ENCODE measurements around the gene PSORS1C1.

The PSORS1C1 gene

DNA sequence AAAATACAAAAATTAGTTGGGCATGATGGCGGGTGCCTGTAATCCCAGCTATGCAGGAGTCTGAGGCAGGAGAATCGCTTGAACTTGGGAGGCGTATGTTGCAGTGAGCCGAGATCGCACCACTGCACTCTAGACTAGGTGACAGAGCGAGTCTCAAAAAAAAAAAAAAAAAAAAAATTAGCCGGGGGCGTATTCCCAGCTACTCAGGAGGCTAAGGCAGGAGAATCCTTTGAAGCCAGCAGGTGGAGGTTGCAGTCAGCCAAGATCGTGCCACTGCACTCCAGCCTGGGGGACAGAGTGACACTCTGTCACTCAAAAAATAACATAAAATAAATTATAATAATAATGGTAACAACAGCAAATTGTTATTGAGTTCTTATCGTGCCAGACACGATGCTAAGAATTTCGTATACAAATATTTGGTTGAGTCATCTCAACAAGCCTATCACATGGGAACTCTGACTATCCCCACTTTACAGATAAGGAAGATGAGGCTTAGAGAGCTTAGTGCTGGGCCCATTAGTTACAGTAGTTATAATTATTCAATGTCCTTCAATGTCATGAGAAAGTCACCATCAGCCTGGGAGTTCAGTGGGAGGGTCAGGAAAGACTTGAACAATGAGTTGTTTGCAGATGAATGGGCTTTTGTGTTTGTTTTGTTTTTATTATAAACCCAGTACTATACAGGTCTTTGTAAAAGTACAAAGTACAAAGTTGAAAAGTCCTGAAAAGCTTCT, 21.7 kb upstream of the PSORS1C1 start:
- in situ Hi-C loops (cut with MboI; ENCODE audit: low pct_unique_long_range_greater_than_20kb, low sequenced_read_pairs): no loop called here
- DNase-seq: no peak

DNA sequence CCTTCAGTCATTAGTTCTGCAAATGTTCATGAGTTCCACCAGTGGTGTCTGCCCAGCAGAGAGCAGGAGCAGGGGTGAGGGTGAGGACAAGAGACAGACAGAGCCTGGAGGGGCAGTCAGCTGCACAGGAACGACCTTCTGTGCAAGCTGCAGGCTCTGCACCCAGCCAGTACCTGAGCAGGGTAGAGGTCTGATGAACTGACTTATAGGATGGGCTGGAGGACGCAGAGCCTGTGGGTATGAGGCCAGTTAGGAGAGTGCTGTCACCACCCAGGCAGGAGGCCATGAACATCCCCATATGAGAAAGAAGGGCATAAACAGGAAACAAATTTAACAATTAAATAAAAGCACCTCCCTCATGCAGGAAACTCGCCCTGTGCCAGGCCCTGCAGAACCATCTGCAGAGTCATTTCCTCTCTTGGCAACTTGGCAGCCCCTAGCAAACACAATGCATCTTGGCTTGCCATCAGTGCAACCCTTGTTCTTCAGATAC, 20.2 kb upstream of the PSORS1C1 start:
- in situ Hi-C loops (cut with MboI; ENCODE audit: low pct_unique_long_range_greater_than_20kb, low sequenced_read_pairs): no loop called here

DNA sequence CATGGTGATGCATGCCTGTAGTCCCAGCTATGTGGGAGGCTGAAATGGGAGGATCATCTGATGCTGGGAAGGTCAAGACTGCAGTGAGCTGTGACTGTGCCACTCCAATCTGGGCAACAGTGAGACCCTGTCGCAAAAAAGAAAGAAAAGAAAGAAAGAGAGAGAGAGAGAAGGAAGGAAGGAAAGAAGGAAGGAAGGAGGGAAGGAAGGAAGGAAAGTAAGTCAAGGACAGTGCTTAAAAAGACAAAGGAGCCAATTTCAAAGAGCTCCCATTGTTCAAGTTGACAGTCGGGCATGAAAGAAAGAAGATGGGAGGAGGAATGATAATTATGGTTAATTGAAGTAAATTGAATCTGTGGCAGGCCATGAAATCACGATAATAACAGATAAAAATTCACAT, 18.4 kb upstream of the PSORS1C1 start:
- in situ Hi-C loops (cut with MboI; ENCODE audit: low pct_unique_long_range_greater_than_20kb, low sequenced_read_pairs): no loop called here

More for the DNA sequence above, 20.2 kb upstream of the PSORS1C1 start:
- peak; percentile 28 for DNase-seq

DNA sequence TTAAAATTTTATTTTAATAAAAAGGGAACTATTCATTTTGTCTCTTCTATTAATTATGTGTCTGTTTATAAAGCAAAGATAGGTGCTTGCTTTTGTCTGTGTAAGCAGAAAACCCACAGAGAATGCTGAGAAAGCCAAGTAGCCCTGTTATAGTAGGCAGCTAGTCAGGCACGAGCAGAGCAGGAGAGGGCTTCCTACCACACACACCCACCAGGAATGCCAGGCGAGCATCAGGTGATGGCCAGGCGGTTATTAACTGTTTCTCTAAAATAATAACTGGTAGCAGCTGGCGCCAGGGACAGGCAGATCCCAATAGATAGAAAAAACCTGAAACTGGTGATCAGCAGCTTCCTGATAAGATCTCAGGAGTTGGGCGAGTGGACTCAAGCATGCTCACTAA, 17.9 kb upstream of the PSORS1C1 start:
- no peak for DNase-seq
- in situ Hi-C loops (cut with MboI; ENCODE audit: low pct_unique_long_range_greater_than_20kb, low sequenced_read_pairs): no loop called here

More for the DNA sequence above, 18.4 kb upstream of the PSORS1C1 start:
- DNase-seq: no peak

DNA sequence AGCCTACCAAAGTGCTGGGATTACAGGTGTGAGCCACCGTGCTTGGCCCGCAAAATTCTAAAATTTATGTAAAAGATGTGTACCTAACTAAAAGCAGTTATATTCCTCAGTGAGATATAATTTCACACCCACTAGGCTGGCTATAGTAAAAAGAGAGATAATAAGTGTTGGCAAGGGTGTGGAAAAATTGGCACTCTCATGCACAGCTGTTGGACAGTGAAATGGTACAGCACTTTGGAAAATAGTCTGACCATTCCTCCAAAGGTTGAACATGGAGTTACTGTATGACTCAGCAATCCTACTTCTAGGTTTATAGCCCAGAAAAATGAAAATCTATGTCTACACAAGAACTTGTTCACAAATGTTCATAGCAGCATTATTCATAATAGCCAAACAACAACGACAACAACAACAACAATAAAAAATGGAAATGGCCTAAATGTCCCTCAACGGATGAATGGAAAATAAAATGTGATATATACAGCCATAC, 16.1 kb upstream of the PSORS1C1 start:
- in situ Hi-C loops (cut with MboI; ENCODE audit: low pct_unique_long_range_greater_than_20kb, low sequenced_read_pairs): no loop called here

DNA sequence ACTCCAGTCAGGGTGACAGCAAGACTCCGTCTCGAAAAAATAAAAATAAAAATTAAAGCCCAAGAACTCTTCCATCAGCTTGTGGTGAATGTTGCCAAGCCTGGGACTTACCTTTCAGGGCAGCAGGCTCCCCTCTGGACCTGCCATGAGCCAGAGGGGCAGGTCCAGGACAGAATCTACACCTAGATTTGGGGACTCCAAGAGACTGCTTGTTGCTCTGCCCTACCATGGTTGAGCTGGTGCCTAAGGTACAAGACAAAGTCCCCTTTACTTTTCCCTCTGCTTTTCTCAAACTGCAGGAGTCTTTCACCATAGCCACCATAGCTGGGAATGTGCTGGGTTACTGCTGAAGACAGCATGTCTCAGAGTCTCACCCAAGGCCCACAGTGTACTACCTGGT, 11.5 kb upstream of the PSORS1C1 start:
- no peak for DNase-seq
- in situ Hi-C loops (cut with MboI; ENCODE audit: low pct_unique_long_range_greater_than_20kb, low sequenced_read_pairs): no loop called here

More for the DNA sequence above, 16.1 kb upstream of the PSORS1C1 start:
- no peak for DNase-seq

DNA sequence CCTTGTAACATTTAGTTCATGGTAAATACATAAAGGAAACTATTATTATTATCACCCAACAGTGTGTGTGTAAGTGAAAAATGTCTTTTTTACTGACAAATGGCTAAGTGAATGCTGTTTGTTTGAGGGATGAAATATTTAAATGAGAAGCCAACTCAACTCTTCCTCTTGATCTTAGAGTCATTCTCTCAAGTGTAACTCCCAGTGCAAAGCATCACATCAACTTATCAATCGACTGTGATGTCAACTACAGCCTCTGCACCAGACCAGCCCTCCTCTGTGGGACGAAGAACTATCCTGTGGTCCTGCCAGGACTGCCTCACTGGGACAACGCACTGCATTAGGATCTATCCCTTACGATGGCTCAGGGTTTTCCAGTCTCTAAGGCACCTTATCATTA, 7.5 kb upstream of the PSORS1C1 start:
- in situ Hi-C loops (cut with MboI; ENCODE audit: low pct_unique_long_range_greater_than_20kb, low sequenced_read_pairs): no loop called here
- no peak for DNase-seq

DNA sequence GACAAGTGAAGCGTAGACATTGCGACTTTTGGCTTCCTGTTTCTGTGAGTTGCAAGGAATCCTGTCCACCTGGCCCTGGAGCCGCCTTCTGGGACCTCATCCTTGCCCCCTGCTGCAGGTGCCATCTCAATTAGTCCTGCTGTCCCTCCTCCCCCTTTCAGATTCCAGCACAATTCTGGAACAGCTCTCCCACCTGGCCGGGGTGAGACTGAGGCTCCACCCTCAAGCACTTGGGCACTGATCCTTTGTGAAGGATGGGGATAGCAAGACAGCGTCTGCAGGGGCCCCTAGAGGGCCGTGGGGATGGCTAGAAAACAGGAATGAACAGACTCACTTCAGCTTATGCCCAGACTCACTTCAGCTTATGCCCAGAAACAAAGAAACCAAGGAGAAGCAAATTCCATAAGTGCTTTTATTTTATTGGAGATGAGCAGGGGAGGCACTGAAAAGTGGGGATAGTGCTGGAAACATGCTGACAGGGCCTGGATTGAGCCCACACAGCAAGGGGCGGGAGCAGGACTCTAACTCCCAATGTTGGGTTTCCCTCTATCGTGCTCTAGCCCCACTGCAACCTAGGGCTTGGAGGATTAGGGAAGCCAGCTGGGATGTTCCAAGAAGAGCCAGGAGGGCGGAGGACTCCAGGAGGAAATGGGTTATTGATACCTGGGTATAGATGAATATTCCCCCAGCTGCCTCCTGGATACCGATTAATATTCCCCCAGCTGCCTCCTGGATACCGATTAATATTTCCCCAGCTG, 3.6 kb upstream of the PSORS1C1 start:
- no peak for DNase-seq
- in situ Hi-C loops (cut with MboI; ENCODE audit: low pct_unique_long_range_greater_than_20kb, low sequenced_read_pairs): no loop called here

DNA sequence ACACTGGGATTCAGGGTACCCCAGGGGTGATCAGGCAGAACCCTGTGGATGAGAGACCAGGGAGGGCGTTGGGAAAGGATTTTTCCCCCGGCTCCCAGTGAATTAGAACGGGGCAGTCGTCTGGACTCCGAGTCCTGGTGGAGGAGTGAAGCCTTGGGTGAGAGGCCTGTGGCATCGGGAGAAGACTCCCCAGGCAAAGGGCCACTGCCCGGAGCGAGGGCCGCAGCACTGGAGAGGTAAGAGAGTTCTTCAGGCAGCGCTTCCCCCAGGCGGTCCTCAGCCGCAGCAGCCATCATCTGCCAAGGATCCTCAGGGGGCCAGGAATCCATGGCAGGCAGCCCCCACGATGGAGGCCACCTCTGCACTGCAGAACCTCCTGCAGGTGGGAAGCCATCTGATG, 2.9 kb upstream of the PSORS1C1 start:
- in situ Hi-C loops (cut with MboI; ENCODE audit: low pct_unique_long_range_greater_than_20kb, low sequenced_read_pairs): no loop called here
- no peak for DNase-seq

DNA sequence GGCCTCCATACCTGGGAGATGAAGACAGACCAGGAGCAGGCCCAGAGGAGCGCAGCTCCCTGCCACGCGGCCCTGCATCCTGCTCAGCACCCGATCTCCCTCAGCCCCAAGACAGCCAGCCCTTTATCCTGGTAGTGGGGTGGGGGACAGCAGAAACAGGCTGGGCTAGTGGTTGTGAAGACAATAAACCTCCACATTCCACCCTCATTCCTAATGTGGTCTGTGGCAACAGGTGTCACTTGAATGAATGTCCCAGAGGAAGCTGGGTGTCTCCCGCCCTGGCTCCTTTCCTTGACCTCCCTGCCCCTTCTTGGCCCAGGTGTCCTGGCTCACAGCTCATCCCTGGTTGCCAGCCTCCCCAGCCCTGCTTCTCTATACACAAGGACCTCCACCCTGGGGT, 2.1 kb upstream of the PSORS1C1 start, which contains the start of gene C6orf15:
C6orf15 (minus strand) TSS at position 98 of the 400 bp plus-strand sequence; CDS start at position 78, 20 bp downstream.
- DNase-seq: no peak
- in situ Hi-C loops (cut with MboI; ENCODE audit: low pct_unique_long_range_greater_than_20kb, low sequenced_read_pairs): no loop called here

DNA sequence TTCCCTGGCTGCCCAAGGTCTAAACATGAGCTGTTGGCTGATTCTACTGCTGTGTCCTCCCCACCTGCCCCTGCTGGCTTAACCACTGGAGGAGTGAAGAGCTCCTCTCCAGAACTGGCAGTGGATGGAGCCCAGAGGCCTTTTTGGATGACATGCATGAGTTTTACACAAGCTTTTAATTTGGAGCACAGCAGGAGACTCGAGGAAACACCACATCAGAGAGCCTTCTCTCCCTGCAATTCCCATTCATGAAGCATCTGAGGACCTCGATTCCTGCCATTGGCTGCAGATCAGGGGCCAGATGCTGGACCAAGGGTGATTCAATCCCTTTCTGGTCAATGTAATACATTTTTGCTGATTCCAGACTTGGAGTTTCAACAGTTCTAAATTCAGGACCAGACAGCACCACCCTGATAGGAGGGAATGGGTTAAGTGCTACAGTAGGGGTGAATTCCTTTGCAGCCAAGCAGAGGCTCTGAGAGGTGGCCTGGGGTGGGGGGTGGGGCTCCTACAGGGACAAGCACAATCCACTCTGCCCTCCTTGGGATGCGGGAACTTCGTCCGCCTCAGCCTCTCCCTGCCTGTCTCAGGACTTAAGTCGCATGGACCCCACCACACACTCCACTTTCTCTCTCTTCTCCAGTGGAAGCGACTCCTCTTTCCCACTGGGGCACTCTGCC, 599 bp upstream of the PSORS1C1 start:
- in situ Hi-C loops (cut with MboI; ENCODE audit: low pct_unique_long_range_greater_than_20kb, low sequenced_read_pairs): no loop called here
- DNase-seq: no peak

DNA sequence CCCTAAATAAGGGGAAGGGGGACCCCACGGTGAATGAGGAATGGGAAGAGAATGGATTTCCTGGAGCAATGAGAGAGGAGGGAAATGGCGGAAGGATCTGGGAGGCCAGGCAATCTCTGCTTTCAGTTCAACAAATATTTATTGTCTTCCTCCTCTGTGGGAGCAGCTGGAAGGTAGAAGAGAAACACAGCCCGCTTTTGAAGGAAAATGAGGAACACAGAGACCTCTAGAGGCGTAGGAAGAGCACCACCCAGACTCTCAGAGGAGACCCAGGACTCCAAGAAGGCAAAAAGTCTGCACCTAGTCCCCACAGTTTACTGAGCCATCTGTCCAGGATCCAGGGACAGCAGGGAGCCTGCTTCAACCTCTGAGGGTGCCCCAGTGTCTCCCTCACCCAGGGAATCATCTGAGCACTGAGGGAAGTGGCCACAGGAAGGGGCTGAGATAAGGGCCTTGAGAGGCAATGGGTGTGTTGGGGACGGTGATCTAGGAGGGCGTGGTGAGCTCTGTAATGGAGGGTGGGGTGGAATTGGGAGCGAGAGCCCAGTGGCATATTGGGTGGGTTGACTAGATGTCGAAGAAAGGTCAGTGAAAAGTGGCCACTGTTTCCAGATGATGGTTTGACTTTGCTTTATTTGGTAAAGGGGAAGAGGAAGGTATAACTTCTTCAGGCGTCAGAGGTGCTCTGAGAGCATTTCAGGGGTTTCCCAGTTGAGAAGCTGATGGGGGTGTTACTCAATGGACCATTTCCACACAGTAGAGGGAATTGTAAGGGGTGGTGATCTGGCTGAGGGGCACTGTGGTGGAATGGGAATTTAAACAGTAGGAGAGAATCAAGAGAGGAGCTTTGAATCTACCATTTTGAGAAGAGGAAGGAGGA, 610 bp downstream of the PSORS1C1 start:
- in situ Hi-C loops (cut with MboI; ENCODE audit: low pct_unique_long_range_greater_than_20kb, low sequenced_read_pairs): no loop called here
- no peak for DNase-seq

DNA sequence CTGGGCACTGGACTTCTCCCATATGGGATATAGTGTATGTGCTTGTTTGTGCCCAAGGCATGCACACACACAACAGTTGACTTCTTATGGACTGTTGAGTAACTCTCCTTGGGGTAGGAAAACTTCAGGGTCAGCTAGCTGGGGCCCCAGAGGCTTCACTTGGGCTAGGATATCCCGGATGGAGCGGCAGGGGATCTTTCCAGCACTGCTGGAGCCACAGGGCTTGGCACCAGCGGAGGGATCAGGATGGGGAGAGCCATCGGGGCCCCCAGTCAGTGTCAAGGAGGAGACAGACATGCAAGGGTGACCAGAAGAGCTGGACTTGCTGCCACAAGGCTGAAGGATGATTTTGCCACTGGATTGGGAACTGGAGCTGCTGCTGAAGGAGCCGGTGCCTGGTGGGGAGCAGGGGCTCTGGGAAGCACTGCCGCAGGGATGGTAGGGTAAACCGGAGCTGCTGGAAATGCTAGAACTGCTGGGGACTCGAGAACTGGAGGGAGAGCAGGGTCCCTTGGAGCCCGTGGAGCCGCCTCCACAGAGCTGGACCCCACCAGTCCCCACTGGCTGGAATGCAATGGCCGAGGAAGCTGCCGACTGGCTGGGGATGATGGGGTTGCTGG, 1.5 kb downstream of the PSORS1C1 start:
- in situ Hi-C loops (cut with MboI; ENCODE audit: low pct_unique_long_range_greater_than_20kb, low sequenced_read_pairs): no loop called here
- DNase-seq: no peak

DNA sequence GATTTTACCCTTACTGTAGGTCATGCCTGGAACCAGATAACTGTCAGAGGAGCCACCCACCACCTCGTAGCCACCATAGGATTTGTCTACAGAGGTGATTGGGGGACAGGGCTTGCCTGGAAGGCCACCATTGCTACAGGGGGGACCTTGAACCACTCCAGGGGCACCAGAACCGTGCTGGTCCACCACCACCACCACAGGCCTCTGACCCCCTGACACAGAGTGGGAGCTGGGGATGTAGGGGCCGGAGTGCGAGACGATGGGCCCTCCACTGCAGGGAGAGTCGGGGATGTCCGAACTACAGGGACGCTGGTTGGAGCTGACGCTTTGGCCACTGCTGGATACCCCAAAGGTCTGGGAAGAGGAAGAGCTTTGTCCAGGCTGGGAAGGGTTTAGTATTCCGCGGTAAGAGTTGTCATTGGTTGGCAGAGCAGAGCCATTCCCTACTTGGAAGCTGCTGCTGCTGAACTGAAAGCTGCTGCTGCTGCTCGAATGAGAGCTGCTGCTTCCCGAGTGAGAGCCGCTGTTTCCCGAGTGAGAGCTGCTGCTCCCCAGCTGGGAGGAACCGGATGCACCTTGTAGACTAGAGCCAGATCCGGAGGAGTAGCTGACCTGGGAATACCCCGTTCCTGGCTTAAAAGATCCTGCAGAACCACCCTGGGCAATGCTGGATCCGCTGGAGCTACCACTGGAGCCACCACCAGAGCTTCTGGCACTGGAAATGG, 2.2 kb downstream of the PSORS1C1 start:
- no peak for DNase-seq
- in situ Hi-C loops (cut with MboI; ENCODE audit: low pct_unique_long_range_greater_than_20kb, low sequenced_read_pairs): no loop called here

DNA sequence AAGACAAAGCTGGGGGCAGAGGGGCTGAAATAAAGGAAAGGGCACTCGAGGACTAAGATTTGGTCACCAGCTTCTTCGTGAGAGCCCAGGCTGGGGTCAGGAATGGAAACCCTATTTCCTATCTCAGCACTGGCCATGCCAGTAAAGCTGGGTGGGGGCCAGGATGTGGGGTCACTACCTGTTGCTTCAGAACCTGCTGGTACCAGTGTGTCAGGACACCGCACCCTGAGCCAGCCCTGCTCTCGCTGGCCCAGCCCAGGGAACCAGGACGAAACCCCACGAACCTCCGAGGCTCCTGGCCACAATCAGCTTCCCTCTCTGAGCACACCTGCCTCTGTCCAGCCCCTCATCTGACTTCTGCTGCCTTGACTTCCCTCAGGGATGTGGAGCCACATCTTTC, 3.6 kb downstream of the PSORS1C1 start:
- in situ Hi-C loops (cut with MboI; ENCODE audit: low pct_unique_long_range_greater_than_20kb, low sequenced_read_pairs): no loop called here
- DNase-seq: no peak

DNA sequence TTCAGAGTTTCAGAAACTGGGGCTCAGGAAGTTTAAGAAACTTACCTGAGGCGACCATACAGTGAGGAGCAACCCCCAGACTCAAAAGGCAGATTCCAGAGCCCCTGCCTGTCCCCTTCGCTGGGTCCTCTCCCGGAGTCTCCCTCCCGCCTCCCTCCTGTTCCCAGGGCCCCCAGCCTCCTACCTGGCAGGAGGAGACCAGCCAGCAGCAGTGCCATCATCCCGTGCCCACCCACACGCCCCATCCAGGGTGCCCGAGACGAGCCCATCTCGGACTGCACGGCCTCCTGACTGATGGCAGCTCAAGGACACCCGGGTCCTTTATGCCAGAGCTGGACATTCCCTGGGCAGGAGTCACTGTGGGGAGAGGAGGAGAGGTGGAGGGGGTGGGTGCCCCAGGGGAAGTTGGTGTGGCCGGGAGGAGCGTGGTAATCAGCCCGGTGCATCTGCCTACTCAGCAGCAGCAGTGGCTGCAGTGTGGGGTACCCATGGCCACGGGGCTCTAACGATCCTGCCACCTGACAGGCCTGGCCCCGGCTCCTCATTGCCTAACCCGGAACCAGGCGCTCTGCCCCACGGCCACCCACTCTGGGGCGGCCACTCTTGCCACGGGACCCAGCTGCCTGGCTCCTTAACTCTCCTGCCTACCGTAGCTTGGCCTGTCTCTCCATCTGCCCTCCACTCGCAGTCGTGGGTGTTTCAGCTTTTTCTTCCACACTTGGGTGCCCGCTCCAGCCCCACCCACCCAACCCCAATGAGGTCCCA, 5.7 kb downstream of the PSORS1C1 start, which contains the start of gene CDSN:
CDSN (minus strand) TSS at position 296 of the 765 bp plus-strand sequence; CDS start at position 269, 27 bp downstream.
- DNase-seq: no peak
- in situ Hi-C loops (cut with MboI; ENCODE audit: low pct_unique_long_range_greater_than_20kb, low sequenced_read_pairs): no loop called here
